K562 (cell line): Measurements from ENCODE around the gene KRTAP4-16. TPM values are rescaled to one million over a fixed set of nuclear protein-coding genes. Genes with fewer than 3 reads are reported as not detected.
"Not testable (repeated sequence)": the region's sequence is repeated elsewhere in the genome, so short reads cannot be mapped to it uniquely, and the experiment has no call there.

Source experiments
- ATAC-seq: fragments of 200-7000 bp; cut with Tn5 transposase; 3 replicates; pipeline ENCODE4 v1.9.1; 2020; ENCODE audit warnings: moderate library complexity
- BruUV-seq: library from RNA; stranded (reverse); fragments of 400-500 nt; replicated peaks from 2 replicates; lab custom pipeline; 2021; lab: Mats Ljungman, UMichigan
- CTCF ChIA-PET: fragments of 300-600 bp; formaldehyde crosslinking; extraction: SDS; loops from one replicate; lab custom pipeline; 2021; ENCODE audit warnings: low intra/inter-chr PET ratio; lab: Yijun Ruan, JAX
- POLR2A ChIA-PET: fragments of 300-600, 350-650 bp; sonication (Branson Sonifier 250); formaldehyde crosslinking; extraction: SDS; loops from one replicate; lab custom pipeline; 2021; ENCODE audit warnings: antibody characterized with exemption, inconsistent platforms; lab: Yijun Ruan, JAX
- DNase-seq, 4 experiments: peaks; one replicate each; pipeline versions ENCODE4 v3.0.0 to v3.0.0-alpha.2; 2011 to 2018; ENCODE audit warnings: low spot score in 3 of 4, mixed read lengths in 3 of 4; ENCODE audit errors: extremely low read depth in 1 of 4
- FAIRE-seq: peaks from 2 replicates; lab custom pipeline; 2011; peaks lifted over from hg19 to GRCh38; lab: Jason Lieb, UNC
- H2AFZ ChIP-seq: 2 replicates; pipeline ENCODE4 v1.6.0; 2011; ENCODE audit warnings: low read depth, low read length, control low read depth, inconsistent platforms
- H3K27ac ChIP-seq: fragments of 200-600 bp; 3 replicates; pipeline ENCODE4 v1.8.0; 2011; ENCODE audit warnings: low read depth, mild to moderate bottlenecking, control low read depth, inconsistent platforms, low read length, moderate library complexity, mixed read lengths; ENCODE audit errors: extremely low read depth
- H3K27me3 ChIP-seq, 2 experiments: fragments of 300-600 bp in 1 of 2; 2 replicates in 1 of 2; 3 replicates in 1 of 2; pipeline versions ENCODE4 v1.6.0 to v1.8.0; 2011; ENCODE audit warnings: inconsistent platforms in 2 of 2, low read length in 2 of 2, mild to moderate bottlenecking in 1 of 2, mixed read lengths in 1 of 2, moderate library complexity in 1 of 2; ENCODE audit not compliant: control insufficient read depth in 2 of 2, insufficient read depth in 2 of 2
- H3K36me3 ChIP-seq: fragments of 300-600 bp; 3 replicates; pipeline ENCODE4 v1.8.0; 2011; ENCODE audit warnings: mild to moderate bottlenecking, low read length, inconsistent platforms; ENCODE audit not compliant: control insufficient read depth, insufficient read depth
- H3K4me1 ChIP-seq, 2 experiments: fragments of 200-600 bp in 1 of 2; replicated peaks in 1 of 2; 2 replicates in 1 of 2; 3 replicates in 1 of 2; pipeline versions ENCODE4 v1.5.1 to v1.8.0; 2011; ENCODE audit warnings: inconsistent platforms in 2 of 2, low read length in 2 of 2, mild to moderate bottlenecking in 1 of 2, mixed read lengths in 1 of 2, moderate library complexity in 1 of 2; ENCODE audit not compliant: control insufficient read depth in 2 of 2, insufficient read depth in 2 of 2
- H3K4me2 ChIP-seq: 2 replicates; pipeline ENCODE4 v1.6.1; 2011; ENCODE audit warnings: low read length, control low read depth, inconsistent platforms, mixed read lengths; ENCODE audit not compliant: insufficient read depth
- H3K4me3 ChIP-seq: fragments of 200-600 bp; sonication (generic), shearing (Covaris generic); 2 replicates; pipeline ENCODE4 v1.5.1; 2016; ENCODE audit warnings: control low read depth, inconsistent platforms
- H3K79me2 ChIP-seq: fragments of 200-600 bp; 3 replicates; pipeline ENCODE4 v1.8.0; 2011; ENCODE audit warnings: low read length, inconsistent platforms; ENCODE audit not compliant: control insufficient read depth, insufficient read depth
- H3K9ac ChIP-seq, 2 experiments: 2 replicates each; pipeline versions ENCODE4 v1.6.0 to v1.6.1; 2011; ENCODE audit warnings: low read depth in 2 of 2, low read length in 2 of 2, control low read depth in 1 of 2, inconsistent platforms in 1 of 2, mild to moderate bottlenecking in 1 of 2, mixed read lengths in 1 of 2; ENCODE audit not compliant: insufficient read depth in 1 of 2
- H3K9me1 ChIP-seq: one replicate; pipeline ENCODE4 v1.6.0; 2011; ENCODE audit warnings: inconsistent platforms, mild to moderate bottlenecking, low read length, moderate library complexity; ENCODE audit not compliant: control insufficient read depth, insufficient read depth
- H3K9me3 ChIP-seq: replicated peaks from 2 replicates; pipeline ENCODE4 v1.5.1; 2011; ENCODE audit warnings: low read depth, low read length, inconsistent platforms; ENCODE audit not compliant: control insufficient read depth, insufficient read depth
- H4K20me1 ChIP-seq: replicated peaks from 2 replicates; pipeline ENCODE4 v1.6.1; 2011; ENCODE audit warnings: low read length, inconsistent platforms, mixed read lengths; ENCODE audit not compliant: control insufficient read depth, insufficient read depth
- WGBS: fragments of 100-300 bp; shearing (Covaris generic); methylation state at CpG from one replicate; pipeline ENCODE4 v1.1.6; 2016; ENCODE audit warnings: low coverage, mixed read lengths; ENCODE audit not compliant: insufficient coverage; ENCODE audit errors: missing lambda C conversion rate; 5-methylcytosine and 5-hydroxymethylcytosine counted together
- in situ Hi-C: fragments of 300-500 bp; cut with MboI; formaldehyde crosslinking; loops from 4 replicates; pipeline ENCODE4 v1.15.0; 2018; ENCODE audit warnings: inconsistent platforms, mixed read lengths
- intact Hi-C: fragments of 100-400 bp; cut with micrococcal nuclease; formaldehyde crosslinking; loops from 2 replicates; pipeline ENCODE4 v1.14.2; 2022
- polyA plus RNA-seq, 8 experiments: library from polyadenylated mRNA; depleted of rRNA in 4 of 8; stranded (reverse) in 5 of 8; unstranded in 3 of 8; fragments of >200 nt; fragmentation: Nextera tagmentation in 2 of 8; fragmentation: Illumina TruSeq in 1 of 8; extraction: Ambion mirVana in 2 of 8; extraction: Trizol in 1 of 8; gene quantifications; 2 replicates each; pipeline versions ENCODE4 v1.2.1 to v1.2.3, GENCODE V29; 2011 to 2014; ENCODE audit warnings: inconsistent platforms in 1 of 8, missing spikeins in 1 of 8
- total RNA-seq, 7 experiments: library from RNA; depleted of rRNA in 6 of 7; stranded (reverse); fragments of >200 nt in 6 of 7; fragmentation: Illumina TruSeq in 2 of 7; extraction: Trizol in 2 of 7; gene quantifications; 2 replicates each; pipeline versions ENCODE4 v1.2.1 to v1.2.3, GENCODE V29; 2011 to 2021; ENCODE audit warnings: low replicate concordance in 1 of 7

Gene KRTAP4-16
- total and polyA plus RNA-seq, 9 of the 15 experiments (the other 6 are each of a cell fraction or from before 2014, with no cell fraction given), result not detected

DNA sequence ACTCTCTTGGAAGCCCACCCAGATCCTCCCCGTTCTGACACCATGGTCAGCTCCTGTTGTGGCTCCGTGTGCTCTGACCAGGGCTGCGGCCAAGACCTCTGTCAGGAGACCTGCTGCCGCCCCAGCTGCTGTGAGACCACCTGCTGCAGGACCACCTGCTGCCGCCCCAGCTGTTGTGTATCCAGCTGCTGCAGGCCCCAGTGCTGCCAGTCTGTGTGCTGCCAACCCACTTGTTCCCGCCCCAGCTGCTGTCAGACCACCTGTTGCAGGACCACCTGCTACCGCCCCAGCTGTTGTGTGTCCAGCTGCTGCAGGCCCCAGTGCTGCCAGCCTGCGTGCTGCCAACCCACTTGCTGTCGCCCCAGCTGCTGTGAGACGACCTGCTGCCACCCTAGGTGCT is 3.3 kb upstream of the KRTAP4-16 start, which contains the start of gene KRTAP4-9:
TSS of gene KRTAP4-9 (plus strand) at position 43 of the 400 bp plus-strand sequence. CDS start at position 43, 0 bp downstream.
- in situ Hi-C loops, H3K9me1 ChIP-seq, H2AFZ ChIP-seq, H3K36me3 ChIP-seq, CTCF ChIA-PET, FAIRE-seq, H3K4me2 ChIP-seq, H3K27me3 ChIP-seq, H3K4me3 ChIP-seq, H3K9me3 ChIP-seq, H4K20me1 ChIP-seq, H3K27ac ChIP-seq, DNase-seq, ATAC-seq, BruUV-seq, H3K4me1 ChIP-seq, intact Hi-C loops, H3K9ac ChIP-seq, H3K79me2 ChIP-seq: not testable (repeated sequence)
- WGBS, result 0% methylated on average over 7 of the region's 10 CpGs
- POLR2A ChIA-PET, result interaction anchor here (0.6 kb wide), 1 partner anchor 38 kb away, joined by 3 read pairs; no protein-coding TSS in a partner anchor

DNA sequence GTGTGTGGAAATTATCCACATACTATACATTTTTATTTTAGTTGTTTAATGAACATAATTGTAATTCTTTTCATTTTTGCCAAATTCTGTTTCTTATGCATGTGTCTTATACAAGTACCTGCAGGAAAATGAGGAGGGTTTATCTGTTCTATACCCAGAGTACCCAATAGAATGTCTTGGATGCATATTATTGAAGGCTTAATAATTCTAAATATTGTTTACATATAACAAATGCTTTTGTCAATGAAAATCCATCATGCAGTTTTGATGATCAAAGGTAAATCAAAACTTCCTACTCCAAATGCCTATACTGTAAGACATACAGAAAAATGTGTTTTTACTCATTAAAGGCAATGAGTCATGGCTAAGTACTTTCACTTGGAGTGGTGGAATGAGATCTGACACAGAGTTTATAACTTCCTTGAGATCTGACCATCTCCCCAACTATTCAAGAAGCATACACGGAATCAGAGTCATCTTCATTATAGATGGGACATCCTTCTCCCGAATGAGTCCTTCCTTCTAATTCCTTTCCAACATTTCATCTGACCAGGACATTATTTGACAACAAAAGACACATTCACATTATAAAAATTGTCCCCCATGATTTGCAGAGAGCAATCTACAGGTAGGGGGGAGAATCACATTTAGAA is 2.5 kb upstream of the KRTAP4-16 start:
- H3K9ac ChIP-seq, H2AFZ ChIP-seq, H3K4me2 ChIP-seq, intact Hi-C loops, H3K27me3 ChIP-seq, H3K4me3 ChIP-seq, ATAC-seq, H3K79me2 ChIP-seq, H3K9me3 ChIP-seq, CTCF ChIA-PET, BruUV-seq, H3K9me1 ChIP-seq, DNase-seq, H3K4me1 ChIP-seq, H4K20me1 ChIP-seq, H3K36me3 ChIP-seq, in situ Hi-C loops, H3K27ac ChIP-seq: not testable (repeated sequence)
- 0% methylated on average over 2 of the region's 2 CpGs for WGBS
- POLR2A ChIA-PET, result interaction anchor here (0.6 kb wide), 1 partner anchor 37 kb away, joined by 3 read pairs; no protein-coding TSS in a partner anchor
- FAIRE-seq, result peak; percentile 32
